ENCODE measurements around the gene EIPR1.

The EIPR1 gene

DNA sequence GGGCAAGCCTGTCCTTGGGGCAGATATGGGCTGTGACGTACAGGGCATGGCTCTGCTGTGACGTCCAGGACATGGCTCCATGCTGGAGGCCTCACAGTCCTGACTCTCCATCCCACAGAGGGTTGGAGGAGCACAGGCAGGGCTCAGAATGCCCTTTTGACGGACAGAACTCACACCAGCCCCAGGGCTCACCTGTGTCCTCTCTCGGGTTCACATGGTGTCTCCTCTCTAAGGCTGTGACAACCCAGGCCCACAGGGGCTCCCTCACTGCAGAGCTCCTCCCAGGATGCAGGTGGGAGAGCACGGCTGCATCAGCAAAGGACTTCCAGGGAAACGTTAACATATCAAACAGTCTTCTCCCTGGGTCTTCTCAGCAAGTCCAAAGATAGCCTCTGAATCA lies 133.8 kb downstream of the EIPR1 start:
- no peak for DNase-seq

DNA sequence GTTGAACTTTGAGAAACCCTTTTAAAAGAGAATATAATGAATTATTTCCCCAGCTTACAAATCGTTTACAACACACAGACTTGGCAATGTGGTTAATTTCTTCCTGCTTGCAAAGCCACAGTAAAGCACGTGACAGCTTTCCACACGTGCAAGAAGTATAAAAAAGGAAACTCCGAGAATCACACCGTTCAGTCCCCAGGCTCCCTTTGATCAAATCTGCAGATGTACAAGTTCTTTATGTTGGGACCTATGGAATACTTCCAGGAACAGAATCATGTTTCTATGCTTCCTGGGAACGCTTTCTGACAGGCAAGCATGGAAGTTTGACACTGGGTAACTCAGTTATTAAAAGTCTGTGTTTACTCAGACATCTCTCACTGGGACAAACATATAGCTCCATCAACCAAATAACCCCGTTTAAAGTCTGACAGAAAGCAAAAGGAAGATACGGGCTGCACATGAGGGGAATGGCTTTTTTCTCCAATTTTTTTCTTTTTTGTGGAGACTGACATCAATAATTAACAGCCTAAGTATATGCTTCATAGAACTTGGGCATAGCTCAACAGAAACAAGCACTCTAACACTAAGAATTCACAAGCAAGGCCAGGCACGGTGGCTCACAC lies 134.8 kb downstream of the EIPR1 start:
- DNase-seq: no peak

DNA sequence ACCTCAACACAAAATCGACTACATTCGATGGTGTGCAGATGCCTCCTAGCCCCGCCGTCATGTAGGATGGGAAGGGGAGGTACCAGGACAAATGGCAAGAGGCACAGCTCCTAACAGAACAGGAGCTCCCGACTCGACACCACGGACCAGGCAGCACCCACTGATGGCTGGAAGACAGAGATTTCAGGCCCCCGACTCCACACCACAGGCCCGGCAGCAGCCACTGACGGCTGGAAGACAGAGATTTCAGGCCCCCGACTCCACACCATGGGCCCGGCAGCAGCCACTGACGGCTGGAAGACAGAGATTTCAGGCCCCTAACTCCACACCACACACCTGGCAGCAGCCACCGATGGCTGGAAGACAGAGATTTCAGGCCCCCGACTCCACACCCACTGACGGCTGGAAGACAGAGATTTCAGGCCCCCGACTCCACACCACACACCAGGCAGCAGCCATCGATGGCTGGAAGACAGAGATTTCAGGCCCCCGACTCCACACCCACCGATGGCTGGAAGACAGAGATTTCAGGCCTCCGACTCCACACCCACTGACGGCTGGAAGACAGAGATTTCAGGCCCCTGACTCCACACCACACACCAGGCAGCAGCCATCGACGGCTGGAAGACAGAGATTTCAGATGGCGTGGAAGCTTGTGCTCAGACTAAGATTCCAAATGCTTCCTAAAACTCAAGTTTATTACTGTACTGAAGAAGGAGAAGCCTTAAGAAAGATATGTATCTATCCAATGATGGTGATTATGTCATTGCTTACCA lies 135.5 kb downstream of the EIPR1 start:
- DNase-seq: no peak

DNA sequence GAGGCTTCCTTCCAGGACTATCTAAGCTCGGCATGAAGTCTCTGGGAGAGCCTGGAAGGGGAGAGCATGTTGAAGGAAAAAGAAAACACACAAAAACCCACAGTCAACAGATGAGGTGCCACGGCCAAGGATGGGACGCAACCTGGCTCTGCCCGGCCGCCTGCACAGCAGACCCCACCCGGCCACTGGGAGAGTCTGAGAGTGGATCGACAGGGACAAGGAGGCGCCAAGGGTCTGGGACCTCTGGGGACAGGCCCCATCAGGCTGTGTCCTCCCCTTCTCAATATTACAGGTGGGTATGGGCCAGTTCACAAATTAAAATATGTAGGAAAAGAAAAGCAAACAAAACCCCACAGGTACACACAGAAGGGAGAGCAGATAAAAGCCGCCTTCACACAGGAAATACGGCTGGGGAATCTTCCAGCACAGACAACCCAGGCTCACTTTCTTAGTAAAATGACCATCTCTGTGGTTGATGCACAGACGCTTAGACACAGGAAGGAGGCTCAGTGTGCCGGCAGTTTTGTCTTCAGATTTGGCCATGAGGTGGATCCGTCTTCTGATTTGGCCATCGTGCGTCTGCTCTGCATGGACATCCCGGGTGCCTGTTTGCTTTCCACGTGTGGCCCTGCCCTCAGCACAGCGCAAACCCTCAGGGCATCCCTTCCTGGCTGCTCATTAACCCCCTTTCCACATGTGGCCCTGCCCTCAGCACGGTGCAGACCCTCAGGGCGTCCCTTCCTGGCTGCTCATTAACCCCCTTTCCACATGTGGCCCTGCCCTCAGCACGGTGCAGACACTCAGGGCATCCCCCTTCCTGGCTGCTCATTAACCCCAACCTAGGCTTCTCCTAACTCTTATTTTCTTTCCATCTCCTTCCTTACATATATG lies 138.4 kb downstream of the EIPR1 start:
- no peak for DNase-seq

DNA sequence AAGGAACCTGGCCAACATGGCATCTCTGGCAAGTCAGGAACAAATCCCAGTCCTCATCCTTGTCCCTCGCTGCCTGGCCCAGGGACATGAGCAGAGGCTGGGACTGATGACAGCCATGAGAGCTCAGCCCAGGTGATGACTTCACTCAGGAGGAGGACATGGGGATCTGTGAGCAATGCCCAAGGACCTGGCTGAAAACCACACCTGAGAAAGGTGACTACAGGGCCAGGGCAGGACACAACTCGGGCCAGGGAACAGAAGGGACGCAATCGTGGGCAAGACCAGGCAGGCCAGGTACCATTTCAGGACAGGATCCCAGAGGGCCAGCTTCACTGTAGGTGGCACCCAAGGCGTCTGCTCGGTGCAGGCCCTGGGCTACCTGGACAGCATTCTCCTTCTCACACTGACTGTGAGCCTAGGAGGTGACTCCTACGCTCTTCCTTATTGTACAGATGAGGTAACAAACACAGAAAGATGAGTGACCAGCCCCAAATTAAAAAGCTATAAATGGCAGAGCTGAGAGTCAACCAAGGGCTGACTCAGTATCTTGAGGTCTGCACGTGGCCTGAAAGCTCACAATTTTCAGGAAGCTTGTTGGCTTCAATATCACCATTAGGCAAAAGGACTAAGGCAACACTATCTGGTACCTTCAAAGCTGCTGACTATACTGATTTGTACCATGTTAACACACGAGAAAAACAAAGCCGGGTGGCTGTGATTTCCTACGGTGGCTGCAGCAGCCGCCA lies 141.1 kb downstream of the EIPR1 start:
- no peak for DNase-seq

DNA sequence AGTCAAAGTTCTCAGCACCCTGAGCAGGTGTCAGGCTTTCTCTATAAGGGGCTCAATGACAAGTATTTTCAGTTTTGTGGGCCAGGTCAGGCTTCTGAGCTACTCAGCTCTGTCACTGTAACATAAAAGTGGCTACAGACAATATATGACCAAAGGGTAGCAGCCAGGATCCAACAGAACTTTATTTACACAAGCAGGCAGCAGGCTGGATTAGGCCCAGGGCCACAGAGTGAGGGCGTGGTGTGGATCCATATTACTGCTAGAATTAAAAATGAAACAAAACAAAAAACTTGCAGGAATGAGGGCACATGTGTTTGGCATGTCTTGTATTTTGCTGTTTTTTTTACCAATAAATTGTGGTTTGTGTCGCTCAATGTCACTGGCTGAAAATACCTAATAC lies 143.7 kb downstream of the EIPR1 start:
- DNase-seq: no peak

DNA sequence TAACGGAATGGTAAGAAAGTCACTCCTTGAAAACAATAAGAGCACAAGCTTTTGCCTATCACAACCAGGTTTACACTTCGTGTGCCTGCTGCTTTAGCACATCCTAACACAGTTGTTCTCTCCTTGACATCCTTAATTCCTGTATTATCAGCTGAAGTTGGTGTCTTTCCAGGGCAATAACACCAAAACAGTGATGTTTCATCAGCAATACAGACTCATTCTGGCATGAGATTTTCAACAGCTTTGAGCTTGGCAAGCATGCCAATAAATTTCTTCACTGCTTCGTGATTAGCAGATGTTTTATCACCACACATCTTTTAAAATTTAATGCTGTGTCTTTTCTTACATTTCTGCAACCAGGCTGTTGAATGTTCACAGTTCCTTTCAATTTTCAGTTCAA lies 148.4 kb downstream of the EIPR1 start:
- peak; percentile 18 for DNase-seq

DNA sequence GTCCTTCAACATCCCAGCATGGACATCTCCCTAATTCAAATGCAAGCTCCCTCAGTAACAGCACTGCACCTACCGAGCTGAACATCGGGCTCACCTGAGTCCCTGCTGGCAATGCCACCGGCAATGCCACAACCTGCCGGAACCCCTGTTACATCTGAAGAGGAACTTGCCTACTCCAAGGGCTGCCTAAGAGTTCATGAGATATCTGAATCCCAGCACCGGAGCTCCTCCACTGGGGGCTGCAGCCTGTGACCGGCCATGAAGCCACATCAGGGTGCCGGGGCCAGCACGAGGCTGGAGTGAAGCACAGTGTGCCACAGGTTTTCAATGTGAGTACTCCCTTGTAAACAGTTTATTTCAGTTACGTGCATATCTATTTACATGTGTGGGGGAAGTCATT lies 152.9 kb downstream of the EIPR1 start:
- DNase-seq: no peak

DNA sequence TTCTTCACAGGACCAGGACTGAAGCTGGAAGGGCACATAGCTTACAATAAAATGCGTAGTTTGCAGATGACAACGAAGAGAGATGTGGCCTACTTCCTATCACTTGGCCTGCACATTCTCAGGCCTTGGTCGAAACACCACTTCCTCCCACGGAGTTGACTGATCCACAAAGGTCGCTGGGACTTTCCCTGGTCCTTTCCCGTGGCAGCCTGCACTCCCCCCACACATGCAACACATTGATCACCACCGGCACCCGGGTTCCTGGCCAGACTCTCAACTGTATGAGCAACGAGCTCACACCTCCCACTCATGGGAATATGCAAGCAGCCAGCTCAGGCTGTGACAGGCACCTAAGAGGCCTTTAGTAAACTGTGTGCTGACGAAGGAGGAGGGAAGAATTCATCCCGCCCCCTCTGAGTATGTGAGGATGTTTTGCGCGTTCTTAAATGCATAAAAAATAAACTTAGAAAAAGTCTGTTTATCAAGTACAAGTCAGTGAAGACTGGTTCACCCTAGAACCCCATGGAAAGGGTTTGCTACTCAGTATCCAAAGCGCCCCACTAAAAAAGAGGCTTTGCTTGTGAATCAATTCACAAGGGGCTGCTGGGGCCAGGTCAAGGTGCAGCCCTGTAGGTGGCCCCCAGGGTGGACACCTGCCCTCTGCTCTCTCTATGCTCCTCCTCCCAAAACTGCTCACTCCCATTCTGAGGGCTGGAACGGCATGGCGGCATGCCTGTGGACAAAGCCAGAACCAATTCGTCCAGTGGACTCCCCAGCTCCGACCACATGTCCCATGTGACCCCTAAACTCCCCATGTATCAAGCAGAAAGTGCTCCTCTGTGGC lies 154.3 kb downstream of the EIPR1 start:
- no peak for DNase-seq

DNA sequence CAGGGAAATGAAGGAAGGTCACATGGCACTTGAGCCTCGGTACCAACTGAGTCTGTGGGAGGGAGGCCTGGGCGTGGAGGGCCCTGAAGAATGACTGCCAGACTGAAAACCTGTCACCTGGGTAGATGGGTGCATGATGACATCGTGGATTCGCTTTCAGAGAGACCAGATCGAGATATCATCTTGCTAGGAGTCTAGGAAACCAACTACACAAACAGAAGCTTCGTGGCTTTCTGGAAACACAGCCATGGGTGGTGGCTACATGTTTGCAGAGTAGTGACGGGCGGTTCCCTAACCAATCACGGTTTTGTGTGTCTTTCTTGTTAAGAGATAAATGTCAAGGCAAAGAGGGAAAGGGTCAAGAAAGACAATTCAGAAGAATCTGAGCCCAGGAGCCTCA lies 155.0 kb downstream of the EIPR1 start:
- DNase-seq: no peak

DNA sequence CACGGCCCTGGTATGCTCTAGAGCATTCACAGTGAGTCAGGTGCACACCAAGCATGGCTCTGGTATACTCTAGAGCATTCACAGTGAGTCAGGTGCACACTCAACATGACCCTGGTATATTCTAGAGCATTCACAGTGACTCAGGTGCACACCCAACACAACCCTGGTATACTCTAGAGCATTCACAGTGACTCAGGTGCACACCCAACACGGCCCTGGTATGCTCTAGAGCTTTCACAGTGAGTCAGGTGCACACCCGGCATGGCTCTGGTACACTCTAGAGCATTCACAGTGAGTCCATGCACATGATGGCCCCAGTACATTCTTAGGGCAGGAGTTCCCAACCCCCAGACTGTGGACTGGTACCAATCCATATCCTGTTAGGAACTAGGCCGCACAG lies 158.1 kb downstream of the EIPR1 start:
- DNase-seq: no peak

DNA sequence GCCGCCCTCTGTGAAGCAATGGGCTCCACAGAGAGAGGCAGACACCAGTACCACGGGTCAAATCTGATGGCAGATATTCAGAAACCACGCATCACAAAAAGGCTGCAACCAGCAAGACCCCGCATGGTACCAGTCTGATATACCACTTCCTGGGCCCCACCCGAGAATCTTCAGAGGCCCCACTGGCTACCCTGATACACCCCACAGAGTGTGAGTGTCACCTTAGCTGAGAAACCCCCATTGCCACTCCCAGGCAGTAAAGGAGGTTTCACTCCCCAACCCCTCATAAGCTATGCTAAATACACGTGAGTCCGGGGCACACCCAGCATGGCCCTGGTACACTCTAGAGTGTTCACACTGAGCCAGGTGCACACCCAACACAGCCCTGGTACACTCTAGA lies 160.0 kb downstream of the EIPR1 start:
- DNase-seq: no peak

DNA sequence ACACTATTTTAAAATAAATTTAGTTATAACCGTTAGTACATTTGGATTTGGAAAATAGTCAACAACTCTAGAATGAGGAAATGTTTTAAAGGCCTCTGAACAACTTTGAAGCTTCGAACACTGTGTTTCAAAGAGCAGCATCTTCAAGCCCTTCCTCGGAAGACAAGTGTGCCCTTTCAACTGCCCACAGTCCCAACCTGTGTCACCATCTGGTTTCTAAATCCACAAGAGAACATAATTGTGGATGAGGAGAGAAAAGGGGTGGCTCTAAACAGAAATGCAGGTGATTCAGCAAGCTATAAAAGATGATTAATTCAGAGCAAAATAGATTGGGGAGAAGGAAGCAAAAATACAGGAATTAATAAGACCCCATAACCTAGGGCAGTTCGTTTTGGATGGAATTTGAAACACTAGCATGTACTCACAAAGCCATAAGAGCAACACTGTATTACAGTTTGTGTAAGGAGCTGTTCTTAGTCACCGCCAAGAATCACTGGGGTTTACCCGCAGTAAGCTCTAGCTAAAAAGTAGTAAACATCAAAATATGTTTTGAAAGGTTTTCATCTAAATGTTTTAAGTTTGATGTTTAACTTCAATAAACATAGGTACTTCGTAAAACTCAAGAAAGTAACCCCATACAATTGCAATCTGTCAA lies 160.7 kb downstream of the EIPR1 start:
- no peak for DNase-seq

DNA sequence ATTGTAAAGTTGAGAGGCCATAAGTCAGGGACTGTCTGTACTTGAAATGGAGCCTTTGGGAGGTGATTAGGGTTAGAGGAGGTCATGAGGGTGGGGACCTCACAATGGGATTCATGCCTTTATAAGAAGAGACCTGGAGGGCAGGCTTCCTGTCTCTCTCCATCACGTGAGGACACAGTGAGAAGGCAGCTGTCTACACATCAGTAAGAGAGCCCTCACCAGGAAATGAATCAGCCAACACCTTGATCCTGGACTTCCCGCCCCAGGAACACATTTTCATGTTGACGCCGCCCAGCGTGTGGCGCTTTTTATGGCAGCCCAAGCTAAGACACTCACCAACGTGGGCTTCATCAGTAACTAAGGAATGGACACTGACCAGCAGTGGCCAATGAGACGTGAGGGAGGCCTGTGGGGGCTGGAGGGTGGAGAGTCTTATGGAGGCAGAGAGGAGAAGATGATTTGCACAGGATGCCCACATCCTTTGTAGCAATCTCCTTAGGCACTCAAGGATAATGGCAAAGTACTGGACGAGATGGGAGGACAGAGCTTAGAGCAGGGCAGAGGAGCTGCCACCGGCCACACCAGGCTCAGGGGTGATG lies 162.7 kb downstream of the EIPR1 start:
- no peak for DNase-seq

DNA sequence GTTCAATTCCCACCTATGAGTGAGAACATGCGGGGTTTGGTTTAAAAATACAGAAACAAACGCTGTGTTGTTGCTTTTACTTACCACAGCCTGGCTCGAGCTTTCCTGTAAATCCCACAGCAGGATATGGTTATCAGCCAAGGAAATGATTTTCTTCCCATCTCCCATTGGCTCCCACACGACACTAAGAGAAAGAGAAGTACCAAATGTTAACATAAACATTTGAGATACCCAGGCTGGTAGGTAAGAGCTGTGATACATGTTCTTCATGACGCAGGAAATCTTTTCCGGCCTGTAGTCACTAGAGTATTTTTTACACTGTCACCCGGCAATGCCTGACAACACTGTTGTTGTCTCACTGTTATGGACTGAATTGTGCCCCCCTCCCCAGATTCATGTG lies 163.6 kb downstream of the EIPR1 start:
- no peak for DNase-seq

DNA sequence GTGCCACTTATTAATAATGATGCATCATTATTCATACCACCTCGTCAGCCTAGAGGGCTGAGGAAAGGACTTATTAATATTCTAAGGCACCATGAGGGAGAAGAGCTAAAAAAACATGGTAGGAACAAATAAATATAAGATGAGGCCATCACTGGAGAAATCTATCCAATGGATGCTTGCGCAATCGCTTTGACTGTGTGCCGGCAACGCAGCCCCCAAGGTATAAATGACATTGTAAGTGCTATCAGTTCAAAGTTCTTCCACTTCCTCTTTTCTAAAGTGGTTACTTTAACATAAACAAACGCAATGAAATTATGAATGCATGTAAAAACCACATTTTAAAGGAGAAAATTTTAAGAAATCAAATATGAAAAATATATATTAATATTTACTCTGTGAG lies 164.6 kb downstream of the EIPR1 start:
- DNase-seq: no peak

DNA sequence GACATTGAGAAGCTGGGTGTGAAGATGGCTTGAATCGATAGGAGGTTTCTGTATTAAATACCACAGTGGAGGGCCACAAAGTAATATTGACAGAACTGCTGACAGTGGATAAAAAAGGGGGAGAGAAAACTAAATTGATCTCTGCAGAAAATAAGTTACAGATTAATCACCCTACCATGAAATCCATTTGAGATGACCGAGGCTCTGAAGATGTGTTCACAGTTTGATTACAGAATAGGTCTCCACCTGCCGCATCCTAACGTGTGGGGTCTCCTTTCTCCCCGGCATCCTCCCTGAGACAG lies 165.6 kb downstream of the EIPR1 start:
- DNase-seq: no peak

DNA sequence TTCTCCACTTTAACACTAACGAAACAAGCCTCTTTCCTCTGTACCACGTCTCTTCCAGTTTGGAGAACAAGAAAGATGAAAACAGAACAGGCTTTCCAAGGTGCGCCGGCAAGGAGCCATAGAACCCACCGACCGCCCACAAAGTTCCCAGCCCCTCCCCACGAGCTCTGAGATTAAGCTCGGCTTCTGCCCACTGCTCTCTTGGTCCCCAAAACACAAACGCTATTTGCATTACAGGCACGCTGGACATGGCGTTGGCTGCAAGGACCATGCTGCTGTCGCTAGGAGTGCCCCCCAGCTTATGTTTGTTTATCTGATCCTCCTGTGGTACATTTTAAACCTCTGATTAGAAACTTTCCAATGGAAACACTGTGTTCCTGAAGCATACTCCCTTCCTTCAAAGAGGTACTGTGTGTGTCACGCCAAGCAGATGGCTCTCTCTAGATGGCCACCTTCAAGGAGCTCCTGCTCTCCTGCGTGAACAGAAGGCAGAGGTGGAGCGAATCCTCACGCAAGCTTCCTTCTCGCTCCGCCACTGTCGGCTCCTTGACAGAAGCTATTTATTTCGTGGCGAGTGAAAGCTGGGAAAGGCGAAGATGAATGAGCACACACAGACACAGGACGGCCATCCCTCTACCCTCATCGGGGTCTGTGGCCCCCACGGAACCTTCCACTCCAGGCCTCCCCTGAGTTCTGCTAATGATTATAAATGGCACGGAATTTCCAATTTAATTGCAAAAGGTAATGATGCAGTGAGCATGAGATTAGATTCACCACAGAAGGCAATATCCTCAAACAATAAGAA lies 166.2 kb downstream of the EIPR1 start:
- DNase-seq: no peak

DNA sequence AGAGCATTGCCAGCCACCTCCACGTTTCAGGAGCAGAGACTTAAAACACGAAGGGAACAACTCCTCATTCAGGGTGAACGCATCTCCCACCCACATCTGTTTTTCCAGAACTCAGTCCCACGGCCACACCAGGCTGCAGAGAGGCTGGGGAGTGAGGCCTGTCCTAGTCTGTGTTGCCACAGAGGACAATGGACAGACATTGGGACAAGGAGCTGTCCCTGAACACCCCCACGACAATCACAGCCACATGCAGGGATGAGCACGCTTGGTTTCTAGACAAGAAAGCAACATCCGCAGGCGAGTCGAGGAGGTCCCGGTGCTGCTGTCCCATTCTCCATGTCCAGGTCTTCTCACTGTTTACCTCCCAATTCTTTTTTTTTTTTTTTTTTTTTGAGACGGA lies 167.4 kb downstream of the EIPR1 start:
- no peak for DNase-seq

DNA sequence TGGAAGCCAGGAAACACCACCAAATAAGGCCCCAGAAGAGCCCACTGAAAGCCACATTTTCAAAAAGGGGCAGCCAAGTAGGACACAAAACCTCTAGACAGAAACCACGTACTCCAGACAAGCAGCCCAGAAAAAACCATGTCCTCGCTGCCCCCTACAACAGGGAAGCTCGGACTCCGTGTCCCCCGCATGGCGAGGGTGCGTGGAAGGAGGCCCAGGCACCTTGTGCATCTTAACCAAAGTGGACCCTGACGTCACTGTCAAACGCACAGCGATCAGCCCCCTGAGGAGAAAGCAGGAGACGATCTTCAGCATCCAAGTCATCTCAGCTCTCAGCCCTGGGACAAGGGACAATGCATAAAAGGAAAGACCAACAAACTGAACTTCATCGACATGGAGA lies 168.4 kb downstream of the EIPR1 start:
- no peak for DNase-seq

DNA sequence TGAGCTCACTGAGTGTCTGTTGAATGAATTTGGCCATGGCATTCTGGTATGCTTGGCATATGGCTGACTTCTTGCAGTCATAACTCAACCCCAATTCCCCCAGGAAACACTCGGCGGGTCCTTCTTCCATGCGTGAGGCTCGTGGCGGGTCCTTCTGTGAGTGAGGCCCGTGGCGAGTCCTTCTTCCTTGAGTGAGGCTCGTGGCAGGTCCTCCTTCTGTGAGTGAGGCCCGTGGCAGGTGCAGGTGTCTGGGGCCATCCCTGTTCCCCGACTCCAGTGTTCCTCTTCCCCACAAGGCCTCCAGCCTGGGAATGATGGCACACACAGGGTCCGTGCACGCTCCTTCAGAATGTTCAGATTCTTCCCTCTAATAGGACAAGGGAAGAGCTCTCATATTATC lies 169.0 kb downstream of the EIPR1 start:
- DNase-seq: no peak

Data from NCI-H446 treated with DMSO at 0.1 percent for 48 hours (cell line).